Effector memory CD8-positive, alpha-beta T cell (primary cell): Measurements from ENCODE around the gene MMP20.
A peak's percentile ranks its signal among the peaks of the same experiment; 100 is the strongest.

Source experiments
- ATAC-seq: fragments of 150-1000 bp; cut with Tn5 transposase; replicated peaks from 2 replicates; pipeline ENCODE4 v1.10.0; 2021; ENCODE audit warnings: mild to moderate bottlenecking, moderate library complexity
- DNase-seq, 3 experiments: peaks; one replicate each; pipeline ENCODE4 v3.0.0; 2021
- H3K27ac Mint-ChIP-seq, 2 donors: one replicate each; pipeline ENCODE4 v1.8.0; 2022; ENCODE audit warnings: mild to moderate bottlenecking in 2 of 2, mixed read lengths in 2 of 2, moderate library complexity in 2 of 2
- H3K27me3 Mint-ChIP-seq, 2 donors: one replicate each; pipeline ENCODE4 v1.8.0; 2022; ENCODE audit warnings: mixed read lengths in 2 of 2
- H3K36me3 Mint-ChIP-seq: one replicate; pipeline ENCODE4 v1.8.0; 2022; ENCODE audit warnings: mild to moderate bottlenecking, moderate library complexity, mixed read lengths; ENCODE audit not compliant: insufficient read depth
- H3K4me1 Mint-ChIP-seq, 2 donors: one replicate each; pipeline ENCODE4 v1.8.0; 2022; ENCODE audit warnings: low read depth in 2 of 2, mixed read lengths in 2 of 2
- H3K4me3 Mint-ChIP-seq, 2 donors: one replicate each; pipeline ENCODE4 v1.8.0; 2022; ENCODE audit warnings: mild to moderate bottlenecking in 2 of 2, mixed read lengths in 2 of 2, moderate library complexity in 2 of 2
- H3K9me3 Mint-ChIP-seq, 2 donors: one replicate each; pipeline ENCODE4 v1.8.0; 2022; ENCODE audit warnings: mixed read lengths in 2 of 2
- total RNA-seq, 9 experiments: gene quantifications; one replicate each; lab custom pipeline; 2026; lab: John Stamatoyannopoulos, UW

The MMP20 gene, protein sequence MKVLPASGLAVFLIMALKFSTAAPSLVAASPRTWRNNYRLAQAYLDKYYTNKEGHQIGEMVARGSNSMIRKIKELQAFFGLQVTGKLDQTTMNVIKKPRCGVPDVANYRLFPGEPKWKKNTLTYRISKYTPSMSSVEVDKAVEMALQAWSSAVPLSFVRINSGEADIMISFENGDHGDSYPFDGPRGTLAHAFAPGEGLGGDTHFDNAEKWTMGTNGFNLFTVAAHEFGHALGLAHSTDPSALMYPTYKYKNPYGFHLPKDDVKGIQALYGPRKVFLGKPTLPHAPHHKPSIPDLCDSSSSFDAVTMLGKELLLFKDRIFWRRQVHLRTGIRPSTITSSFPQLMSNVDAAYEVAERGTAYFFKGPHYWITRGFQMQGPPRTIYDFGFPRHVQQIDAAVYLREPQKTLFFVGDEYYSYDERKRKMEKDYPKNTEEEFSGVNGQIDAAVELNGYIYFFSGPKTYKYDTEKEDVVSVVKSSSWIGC
- 0 to 0.10 (median 0) reads per million in 9 experiments for total RNA-seq

DNA sequence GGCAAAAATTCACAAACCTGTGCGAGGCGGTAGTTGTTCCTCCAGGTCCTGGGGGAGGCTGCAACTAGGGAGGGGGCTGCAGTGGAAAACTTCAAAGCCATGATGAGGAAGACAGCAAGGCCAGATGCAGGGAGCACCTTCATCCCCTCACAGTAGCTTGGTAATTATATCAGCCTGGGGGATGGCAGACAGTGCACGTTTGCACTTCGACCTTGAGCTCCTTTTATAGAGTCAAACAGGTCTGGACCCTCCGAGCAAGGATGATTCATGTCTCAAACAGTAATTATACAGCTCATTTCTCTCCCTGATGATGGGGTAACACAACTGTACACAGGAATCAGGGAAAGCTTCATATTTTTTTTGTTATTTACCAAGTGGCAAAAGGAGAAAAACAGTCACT lies at the start of gene MMP20:
TSS of gene MMP20 (minus strand) at position 156 of the 400 bp plus-strand sequence. CDS start at position 143, 13 bp downstream.
- Mint-ChIP-seq H3K4me3 (no peak within 1 kb of the TSS), H3K27ac (no peak within 1 kb of the TSS), H3K4me1 (no peaks in the 10 kb centered on the region), H3K36me3 (no peaks in the 10 kb centered on the region), H3K9me3 (no peaks in the 10 kb centered on the region), H3K27me3 (peaks cover 34 to 67% of the 10 kb centered on the region in 2 donors)
- no peak for ATAC-seq
- no peak for DNase-seq

DNA sequence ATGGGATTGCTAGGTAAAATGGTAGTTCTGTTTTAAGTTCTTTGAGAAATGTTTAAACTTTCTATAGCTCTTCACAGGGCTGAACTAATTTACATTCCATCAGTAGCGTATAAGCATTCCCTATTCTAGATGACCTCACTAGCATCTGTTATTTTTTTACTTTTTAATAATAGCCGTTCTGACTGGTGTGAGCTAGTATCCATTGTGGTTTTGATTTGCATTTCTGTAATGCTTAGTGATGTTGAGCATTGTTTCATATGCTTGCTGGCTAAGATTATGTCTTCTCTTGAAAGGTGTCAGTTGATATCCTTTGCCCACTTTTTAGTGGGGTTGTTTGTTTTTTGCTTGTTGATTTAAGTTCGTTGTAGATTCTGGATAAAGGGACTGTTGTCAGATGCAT lies 44.5 kb upstream of the MMP20 start:
- Mint-ChIP-seq H3K36me3 (no peaks in the 10 kb centered on the region), H3K4me1 (no peaks in the 10 kb centered on the region), H3K27me3 (peaks cover 18 to 25% of the 10 kb centered on the region in 2 donors), H3K9me3 (no peaks in the 10 kb centered on the region), H3K27ac (no peak overlapping the region), H3K4me3 (no peak overlapping the region)
- DNase-seq (no peak), ATAC-seq (no peak)

DNA sequence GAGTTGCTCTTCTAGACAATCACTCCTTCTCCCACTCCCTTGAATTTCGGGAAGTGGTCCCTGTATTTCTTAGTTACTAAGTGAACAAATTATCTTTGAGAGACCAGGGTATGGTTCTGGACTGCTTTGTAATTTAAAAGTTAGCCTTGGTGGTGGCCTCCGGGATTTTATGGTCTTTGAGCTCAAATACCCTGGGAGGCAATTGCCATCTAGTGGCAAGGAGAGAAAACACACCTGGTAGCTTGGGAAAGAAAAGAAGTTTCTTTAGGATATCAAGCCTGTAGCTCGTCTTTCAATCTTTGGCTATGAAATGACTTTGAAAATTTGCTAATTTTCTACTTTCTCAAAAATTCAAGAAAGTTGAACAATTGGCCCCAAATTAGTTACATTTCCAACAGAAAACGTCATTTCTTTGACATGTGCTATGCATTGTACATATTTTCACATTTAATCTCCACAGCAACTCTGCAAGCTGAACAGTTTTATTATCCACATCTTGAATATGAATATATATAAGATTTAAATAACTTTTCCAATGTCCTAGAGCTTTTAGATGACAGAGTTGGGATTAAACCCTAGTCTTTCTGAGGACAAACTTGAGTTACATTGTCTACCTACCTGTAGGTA lies 41.3 kb upstream of the MMP20 start:
- ATAC-seq (peak; percentile 33), DNase-seq (peak in 1 of 3 experiments; percentile 2)
- H3K9me3 Mint-ChIP-seq, result no peaks in the 10 kb centered on the region
- no peak overlapping the region for H3K27ac Mint-ChIP-seq
- H3K27me3 Mint-ChIP-seq, result peaks cover 18 to 44% of the 10 kb centered on the region in 2 donors
- no peak overlapping the region for H3K4me3 Mint-ChIP-seq
- H3K4me1 Mint-ChIP-seq, result peaks cover 0 to 2% of the 10 kb centered on the region in 2 donors
- no peaks in the 10 kb centered on the region for H3K36me3 Mint-ChIP-seq

DNA sequence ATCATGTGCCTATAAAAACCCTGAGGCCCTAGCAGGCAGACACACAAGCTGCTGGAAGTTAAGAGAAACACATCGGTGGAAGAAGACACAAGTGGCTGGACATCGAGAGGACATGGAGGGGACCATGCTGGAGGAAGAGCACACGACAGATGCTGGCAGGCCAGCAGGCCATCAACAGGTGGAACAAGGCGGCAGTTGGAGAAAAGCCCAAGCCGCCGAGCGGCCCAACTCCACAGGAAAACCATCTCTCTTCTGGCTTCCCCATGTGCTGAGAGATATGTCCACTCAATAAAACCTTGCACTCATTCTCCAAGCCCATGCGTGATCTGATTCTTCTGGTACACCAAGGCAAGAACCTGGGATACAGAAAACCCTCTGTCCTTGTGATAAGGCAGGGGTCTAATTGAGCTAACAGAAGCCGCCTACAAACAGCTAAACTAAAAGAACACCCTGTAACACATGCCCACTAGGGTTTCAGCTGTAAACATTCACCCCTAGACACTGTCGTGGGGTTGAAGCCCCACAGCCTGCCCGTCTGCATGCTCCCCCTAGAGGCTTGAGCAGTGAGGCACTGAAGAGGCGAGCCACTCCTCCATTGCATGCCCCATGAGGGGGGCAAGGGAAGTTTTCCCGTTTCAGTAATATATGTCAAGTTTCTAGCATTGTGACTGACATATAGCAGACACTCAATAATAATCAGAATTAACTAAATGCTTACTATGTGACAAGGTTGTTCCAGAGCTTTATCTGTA lies 39.0 kb upstream of the MMP20 start:
- no peaks in the 10 kb centered on the region for H3K9me3 Mint-ChIP-seq
- H3K27ac Mint-ChIP-seq, result no peak overlapping the region
- no peaks in the 10 kb centered on the region for H3K36me3 Mint-ChIP-seq
- DNase-seq, result no peak
- ATAC-seq, result peak; percentile 32
- peaks cover 0 to 2% of the 10 kb centered on the region in 2 donors for H3K4me1 Mint-ChIP-seq
- peaks cover 24 to 53% of the 10 kb centered on the region in 2 donors for H3K27me3 Mint-ChIP-seq
- H3K4me3 Mint-ChIP-seq, result no peak overlapping the region

DNA sequence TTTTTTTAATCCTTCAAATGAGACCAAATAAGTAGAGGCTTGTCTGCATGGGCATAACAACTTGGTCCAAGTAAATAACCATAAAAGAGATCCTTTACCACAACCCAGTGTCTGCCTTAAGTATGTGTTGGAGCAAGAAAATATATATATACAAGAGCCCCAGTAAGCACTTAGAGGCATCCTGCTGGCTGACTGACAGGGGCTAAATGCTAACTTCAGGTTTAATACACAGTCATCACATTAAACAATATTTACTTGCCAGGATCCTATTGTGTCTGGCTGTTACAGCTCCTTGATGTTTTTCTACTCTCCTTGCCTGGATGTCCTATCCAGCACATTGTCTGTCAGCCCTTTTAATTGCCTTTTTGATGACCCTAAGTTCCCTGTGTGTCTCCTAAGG lies 37.5 kb upstream of the MMP20 start:
- Mint-ChIP-seq H3K27me3 (peaks cover 24 to 62% of the 10 kb centered on the region in 2 donors), H3K27ac (no peak overlapping the region), H3K4me1 (peaks cover 0 to 2% of the 10 kb centered on the region in 2 donors), H3K4me3 (no peak overlapping the region), H3K9me3 (no peaks in the 10 kb centered on the region), H3K36me3 (no peaks in the 10 kb centered on the region)
- ATAC-seq, result no peak
- no peak for DNase-seq

DNA sequence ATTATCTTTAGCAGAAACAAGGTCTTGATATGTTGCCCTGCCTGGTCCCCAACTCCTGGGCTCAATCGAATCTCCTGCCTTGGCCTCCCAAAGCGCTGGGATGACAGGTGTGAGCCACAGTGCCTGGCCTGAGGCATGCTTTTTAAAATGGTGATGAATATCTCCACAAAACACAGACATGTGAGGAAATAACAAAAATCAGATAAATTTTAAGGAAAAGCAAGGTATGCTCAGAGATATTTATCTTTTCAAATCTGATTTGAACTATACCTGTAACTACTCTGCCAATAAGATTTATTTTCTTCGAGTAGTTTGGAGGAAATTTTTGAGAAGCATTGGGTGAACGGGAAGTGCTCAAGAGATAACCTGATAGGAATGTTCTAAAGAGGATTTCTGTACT lies 35.9 kb upstream of the MMP20 start:
- H3K36me3 Mint-ChIP-seq, result peaks cover 2% of the 10 kb centered on the region
- H3K27me3 Mint-ChIP-seq, result peaks cover 40 to 76% of the 10 kb centered on the region in 2 donors
- no peak for ATAC-seq
- DNase-seq, result no peak
- no peak overlapping the region for H3K27ac Mint-ChIP-seq
- H3K9me3 Mint-ChIP-seq, result no peaks in the 10 kb centered on the region
- peaks cover 0 to 2% of the 10 kb centered on the region in 2 donors for H3K4me1 Mint-ChIP-seq
- no peak overlapping the region for H3K4me3 Mint-ChIP-seq

DNA sequence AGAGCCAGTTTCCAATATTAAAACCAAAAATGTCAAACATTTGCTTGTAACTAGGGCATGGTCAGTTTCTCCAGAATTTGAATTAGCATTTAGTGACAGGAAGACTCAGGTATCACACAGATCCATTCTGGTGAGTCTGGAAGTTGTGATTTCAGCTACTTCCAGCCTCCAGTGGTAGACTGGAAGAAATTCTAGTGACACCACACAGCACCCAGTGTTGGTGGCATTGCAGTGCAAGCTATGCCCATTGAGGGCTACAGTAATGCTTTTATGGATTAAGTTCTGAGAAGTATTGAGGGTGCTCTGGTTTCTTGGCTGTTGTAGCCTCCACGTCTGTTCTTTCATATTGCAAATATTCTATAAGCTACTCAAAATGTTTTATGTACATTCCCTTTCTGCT lies 31.4 kb upstream of the MMP20 start:
- no peak for ATAC-seq
- Mint-ChIP-seq H3K27me3 (peaks cover 42 to 52% of the 10 kb centered on the region in 2 donors), H3K9me3 (no peaks in the 10 kb centered on the region), H3K27ac (no peak overlapping the region), H3K36me3 (peaks cover 2% of the 10 kb centered on the region), H3K4me3 (no peak overlapping the region), H3K4me1 (no peaks in the 10 kb centered on the region)
- no peak for DNase-seq

DNA sequence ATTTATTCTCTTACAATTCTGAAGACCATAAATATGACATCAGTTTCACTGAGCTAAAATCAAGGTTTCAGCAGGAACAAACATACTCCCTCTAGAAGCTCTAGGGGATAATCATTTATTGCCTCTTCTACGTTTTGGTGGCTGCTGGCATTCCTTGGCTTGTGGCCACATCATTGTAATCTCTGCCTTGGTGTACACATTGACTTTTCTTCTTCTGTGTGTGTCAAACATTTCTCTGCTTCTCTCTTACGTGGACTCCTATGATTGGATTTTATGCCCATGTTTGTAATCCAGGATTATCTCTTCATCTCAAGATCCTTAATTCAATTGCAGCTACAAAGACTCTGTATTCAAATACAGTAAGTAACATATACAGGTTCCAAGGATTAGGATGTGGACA lies 30.4 kb upstream of the MMP20 start:
- ATAC-seq, result no peak
- H3K36me3 Mint-ChIP-seq, result peaks cover 2% of the 10 kb centered on the region
- H3K9me3 Mint-ChIP-seq, result no peaks in the 10 kb centered on the region
- H3K4me3 Mint-ChIP-seq, result no peak overlapping the region
- no peak for DNase-seq
- no peak overlapping the region for H3K27ac Mint-ChIP-seq
- no peaks in the 10 kb centered on the region for H3K4me1 Mint-ChIP-seq
- peaks cover 45 to 56% of the 10 kb centered on the region in 2 donors for H3K27me3 Mint-ChIP-seq

DNA sequence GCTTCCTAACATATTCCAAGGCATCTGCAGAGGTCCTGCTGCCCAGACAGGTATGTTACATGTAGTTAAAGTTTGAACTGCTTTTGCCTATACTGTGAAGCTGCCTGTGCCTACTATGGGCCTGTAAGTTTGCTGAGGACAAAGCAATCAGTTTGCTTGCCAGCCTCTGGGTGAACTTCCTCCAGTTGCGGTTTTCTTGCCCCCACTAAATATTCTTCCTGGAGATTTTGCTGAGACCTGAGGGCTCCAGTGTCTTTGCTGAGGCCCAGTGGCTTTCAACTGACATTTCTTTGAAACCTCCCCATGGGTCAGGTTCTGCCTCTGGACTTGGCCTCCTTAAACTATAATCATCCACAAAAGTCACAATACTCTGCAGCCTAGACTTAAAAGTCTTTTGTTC lies 29.6 kb upstream of the MMP20 start:
- Mint-ChIP-seq H3K4me3 (no peak overlapping the region), H3K27ac (no peak overlapping the region), H3K27me3 (peaks cover 49 to 61% of the 10 kb centered on the region in 2 donors), H3K9me3 (no peaks in the 10 kb centered on the region), H3K4me1 (no peaks in the 10 kb centered on the region), H3K36me3 (peaks cover 2% of the 10 kb centered on the region)
- DNase-seq (no peak), ATAC-seq (no peak)

DNA sequence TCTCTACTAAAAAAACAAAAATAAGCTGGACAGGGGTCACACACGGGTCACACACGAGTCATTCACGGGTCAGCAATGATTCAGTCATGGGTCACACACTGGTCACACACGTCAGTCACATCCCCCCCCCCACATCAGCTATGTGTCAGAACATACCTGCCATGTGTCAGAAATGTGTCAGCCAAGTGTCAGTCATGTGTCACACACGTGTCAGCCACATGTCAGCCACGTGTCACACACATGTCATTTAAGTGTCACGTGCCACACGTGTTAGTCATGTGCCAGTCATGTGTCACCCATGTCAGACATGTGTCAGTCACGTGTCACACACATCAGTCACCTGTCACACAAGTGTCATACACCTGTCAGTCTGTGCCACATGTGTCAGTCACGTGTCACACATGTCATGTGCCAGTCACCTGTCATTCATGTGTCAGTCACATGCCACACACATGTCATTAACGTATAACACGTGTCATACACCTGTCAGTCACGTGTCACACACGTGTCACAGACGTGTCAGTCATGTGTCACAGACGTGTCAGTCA lies 28.7 kb upstream of the MMP20 start:
- Mint-ChIP-seq H3K36me3 (peaks cover 2% of the 10 kb centered on the region), H3K9me3 (no peaks in the 10 kb centered on the region), H3K27me3 (peaks cover 49 to 54% of the 10 kb centered on the region in 2 donors), H3K4me3 (no peak overlapping the region), H3K4me1 (no peaks in the 10 kb centered on the region), H3K27ac (no peak overlapping the region)
- ATAC-seq, result no peak
- no peak for DNase-seq

DNA sequence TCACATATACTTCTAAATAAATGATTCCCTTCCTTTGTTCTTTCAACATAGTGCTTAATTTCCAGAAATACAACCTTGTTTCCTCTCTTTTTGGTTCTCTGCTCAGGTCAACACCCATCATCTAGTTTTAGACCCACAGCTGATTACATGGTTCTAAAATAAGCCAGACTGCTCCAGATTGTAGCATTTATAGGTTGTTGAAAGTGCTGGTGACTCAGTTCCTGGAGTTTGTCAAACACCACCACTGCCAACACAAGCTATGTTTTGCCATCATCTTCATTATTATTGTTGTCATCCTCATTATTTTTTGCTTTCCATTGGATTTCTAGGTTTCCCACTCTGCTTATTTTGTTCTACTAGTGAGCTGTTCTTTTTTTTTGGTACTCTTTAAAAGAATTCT lies 22.3 kb upstream of the MMP20 start:
- no peak overlapping the region for H3K4me3 Mint-ChIP-seq

DNA sequence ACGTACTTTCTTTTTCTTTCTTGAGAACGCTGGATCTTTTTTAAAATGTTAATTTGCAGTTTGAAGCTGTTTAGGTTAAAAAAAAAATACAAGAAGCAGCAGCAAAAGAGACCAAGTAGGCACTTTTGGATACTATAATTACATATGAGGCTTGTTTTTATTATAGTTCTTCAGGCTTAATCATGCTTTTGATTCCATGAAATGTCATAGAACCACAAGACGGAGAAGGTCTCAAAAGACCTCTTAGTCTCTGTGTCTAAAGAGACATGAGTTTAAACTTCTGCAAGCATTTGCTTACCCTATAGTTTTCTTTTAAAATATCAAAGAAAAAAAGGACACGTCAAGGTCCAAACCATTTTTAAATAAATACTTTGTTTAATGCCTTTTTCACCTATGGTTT lies 18.8 kb upstream of the MMP20 start:
- H3K4me1 Mint-ChIP-seq, result no peaks in the 10 kb centered on the region
- peaks cover 12 to 24% of the 10 kb centered on the region in 2 donors for H3K27me3 Mint-ChIP-seq
- ATAC-seq (no peak), DNase-seq (no peak)
- H3K4me3 Mint-ChIP-seq, result no peak overlapping the region
- H3K36me3 Mint-ChIP-seq, result peaks cover 4% of the 10 kb centered on the region
- H3K27ac Mint-ChIP-seq, result no peak overlapping the region
- no peaks in the 10 kb centered on the region for H3K9me3 Mint-ChIP-seq

More for the DNA sequence above, 22.3 kb upstream of the MMP20 start:
- Mint-ChIP-seq H3K36me3 (peaks cover 4% of the 10 kb centered on the region), H3K27ac (no peak overlapping the region), H3K27me3 (peaks cover 23 to 41% of the 10 kb centered on the region in 2 donors), H3K4me1 (no peaks in the 10 kb centered on the region), H3K9me3 (no peaks in the 10 kb centered on the region)
- ATAC-seq (no peak), DNase-seq (no peak)

DNA sequence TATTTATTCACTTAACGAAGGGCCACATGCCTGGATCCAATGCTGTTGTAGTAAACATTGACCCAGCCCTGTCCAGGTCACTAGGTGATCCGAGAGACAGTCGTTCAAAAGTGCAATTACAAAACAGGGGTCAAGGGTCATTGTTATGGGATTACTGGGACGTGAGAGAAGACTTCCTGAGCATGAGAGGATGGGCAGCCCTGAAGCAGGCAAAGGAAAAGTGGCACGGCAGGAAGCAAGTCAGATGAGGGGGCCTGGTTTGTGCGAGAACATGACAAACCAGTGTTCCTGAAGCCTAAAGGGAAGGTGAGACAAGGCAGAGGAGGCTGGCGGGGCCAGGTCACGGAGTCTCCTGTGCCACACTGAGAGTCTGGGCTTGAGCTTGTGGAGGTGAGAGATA lies 15.8 kb upstream of the MMP20 start:
- no peaks in the 10 kb centered on the region for H3K4me1 Mint-ChIP-seq
- H3K27me3 Mint-ChIP-seq, result peaks cover 25% of the 10 kb centered on the region in 2 donors
- ATAC-seq, result no peak
- H3K4me3 Mint-ChIP-seq, result no peak overlapping the region
- no peak for DNase-seq
- H3K36me3 Mint-ChIP-seq, result peaks cover 4% of the 10 kb centered on the region
- H3K27ac Mint-ChIP-seq, result peak overlapping the region in 1 of 2 donors; percentile 24
- H3K9me3 Mint-ChIP-seq, result no peaks in the 10 kb centered on the region
